ENCODE results near the gene ITGAE. TPM values are rescaled to one million over a fixed set of nuclear protein-coding genes. Genes with fewer than 3 reads are reported as not detected.
"Not testable (repeated sequence)": the region's sequence is repeated elsewhere in the genome, so short reads cannot be mapped to it uniquely, and the experiment has no call there.

ITGAE gene
- total and polyA plus RNA-seq, 7 donors, result 13.8 to 47.8 (median 23.6) TPM

- no peaks in the 10 kb centered on the region for H3K27me3 ChIP-seq (ENCODE audit: insufficient read depth in 3 of 3, low read length in 2 of 3)
- intact Hi-C loops (cut with DNase I), result loop anchor here (5.0 to 10.0 kb wide), 5 partner anchors 77 to 269 kb away; no protein-coding TSS in a partner anchor
- no peak for ATAC-seq
- no peaks in the 10 kb centered on the region for H3K36me3 ChIP-seq (ENCODE audit: insufficient read depth in 1 of 2, low read depth in 1 of 2)
- H3K27ac ChIP-seq, result no peak overlapping the region
- WGBS, 3 donors, result 59 to 70% (median 66%) methylated on average over 8 of the region's 8 CpGs
- no peak for TF ChIP-seq CTCF (IDR thresholded peaks at IDR 0.05)
- no peaks in the 10 kb centered on the region for H3K9me3 ChIP-seq
- peaks cover 5% of the 10 kb centered on the region for H3K4me1 ChIP-seq
- no peak overlapping the region for H3K4me3 ChIP-seq
- DNase-seq, result no peak
These were observed 65.5 kb downstream of the ITGAE start for GRCh38 chr17:3735515-3735914.

- H3K9me3 ChIP-seq; H3K4me1 ChIP-seq; DNase-seq; H3K4me3 ChIP-seq; H3K36me3 ChIP-seq (ENCODE audit: insufficient read depth in 1 of 2, low read depth in 1 of 2); H3K27ac ChIP-seq; H3K27me3 ChIP-seq (ENCODE audit: insufficient read depth in 3 of 3, low read length in 2 of 3); ATAC-seq: not testable (repeated sequence)
- intact Hi-C loops (cut with DNase I), result loop anchor here (5.0 to 10.0 kb wide), 6 partner anchors 53 to 270 kb away; no protein-coding TSS in a partner anchor
- 92 to 94% (median 94%) methylated on average over 10 of the region's 10 CpGs for WGBS, 3 donors
These were observed 66.1 kb downstream of the ITGAE start for GRCh38 chr17:3734911-3735276.

- intact Hi-C loops (cut with DNase I), result loop anchor here (5.0 to 10.0 kb wide), 3 partner anchors 50 to 273 kb away; no protein-coding TSS in a partner anchor
- Histone ChIP-seq H3K4me1 (no peaks in the 10 kb centered on the region), H3K36me3 (ENCODE audit: insufficient read depth in 1 of 2, low read depth in 1 of 2) (no peaks in the 10 kb centered on the region), H3K27ac (no peak overlapping the region), H3K4me3 (no peak overlapping the region), H3K9me3 (no peaks in the 10 kb centered on the region), H3K27me3 (ENCODE audit: insufficient read depth in 3 of 3, low read length in 2 of 3) (no peaks in the 10 kb centered on the region)
- no peak for TF ChIP-seq CTCF (IDR thresholded peaks at IDR 0.05)
- DNase-seq, result no peak
- peak; percentile 61 to 83 (median 70) for ATAC-seq
- 11 to 34% (median 14%) methylated on average over 9 of the region's 9 CpGs for WGBS, 3 donors
These were observed 68.8 kb downstream of the ITGAE start for GRCh38 chr17:3732210-3732621.

GRCh38 chr17:3730881-3731429 lies 70.0 kb downstream of the ITGAE start:
- no peaks in the 10 kb centered on the region for H3K36me3 ChIP-seq (ENCODE audit: insufficient read depth in 1 of 2, low read depth in 1 of 2)
- peak in 3 of 4 donors; percentile 54 to 67 (median 57) for ATAC-seq
- intact Hi-C loops (cut with DNase I), result loop anchor here (5.0 to 10.0 kb wide), 3 partner anchors 49 to 274 kb away; no protein-coding TSS in a partner anchor
- no peaks in the 10 kb centered on the region for H3K9me3 ChIP-seq
- no peak overlapping the region for H3K27ac ChIP-seq
- DNase-seq, result no peak
- WGBS, 3 donors, result 20 to 36% (median 33%) methylated on average over 8 to 9 of the region's 9 CpGs
- TF ChIP-seq CTCF (IDR thresholded peaks at IDR 0.05), result no peak
- no peak overlapping the region for H3K4me3 ChIP-seq
- H3K27me3 ChIP-seq (ENCODE audit: insufficient read depth in 3 of 3, low read length in 2 of 3), result no peaks in the 10 kb centered on the region
- H3K4me1 ChIP-seq, result no peaks in the 10 kb centered on the region

GRCh38 chr17:3729881-3730280 lies 71.1 kb downstream of the ITGAE start:
- H3K27ac ChIP-seq, result no peak overlapping the region
- H3K27me3 ChIP-seq (ENCODE audit: insufficient read depth in 3 of 3, low read length in 2 of 3), result no peaks in the 10 kb centered on the region
- 81 to 97% (median 93%) methylated on average over 6 of the region's 6 CpGs for WGBS, 3 donors
- intact Hi-C loops (cut with DNase I), result loop anchor here (5.0 to 10.0 kb wide), 3 partner anchors 48 to 275 kb away; no protein-coding TSS in a partner anchor
- ATAC-seq, result no peak
- H3K9me3 ChIP-seq, result no peaks in the 10 kb centered on the region
- no peak for TF ChIP-seq CTCF (IDR thresholded peaks at IDR 0.05)
- no peaks in the 10 kb centered on the region for H3K4me1 ChIP-seq
- no peaks in the 10 kb centered on the region for H3K36me3 ChIP-seq (ENCODE audit: insufficient read depth in 1 of 2, low read depth in 1 of 2)
- DNase-seq, result no peak
- no peak overlapping the region for H3K4me3 ChIP-seq

- H3K27ac ChIP-seq; DNase-seq; H3K36me3 ChIP-seq (ENCODE audit: insufficient read depth in 1 of 2, low read depth in 1 of 2); ATAC-seq; H3K27me3 ChIP-seq (ENCODE audit: insufficient read depth in 3 of 3, low read length in 2 of 3); H3K9me3 ChIP-seq; H3K4me3 ChIP-seq; intact Hi-C loops (cut with DNase I); H3K4me1 ChIP-seq: not testable (repeated sequence)
- WGBS, 3 donors, result 96 to 100% (median 98%) methylated on average over 3 of the region's 3 CpGs
These were observed 72.9 kb downstream of the ITGAE start for GRCh38 chr17:3728099-3728498.
